Measurements from ENCODE around the gene KCNH1. TPM values are rescaled to one million over a fixed set of nuclear protein-coding genes. Genes with fewer than 3 reads are reported as not detected.

The KCNH1 gene
- total RNA-seq, 1 experiment from 2014 or later, result not detected

- DNase-seq (ENCODE audit: low spot score), result no peak
These were observed 481.5 kb downstream of the KCNH1 start for GRCh38 chr1:210652329-210652954.

- DNase-seq (ENCODE audit: low spot score), result no peak
These were observed 483.5 kb downstream of the KCNH1 start for GRCh38 chr1:210650403-210650802.

- DNase-seq (ENCODE audit: low spot score), result no peak
These were observed 485.2 kb downstream of the KCNH1 start for GRCh38 chr1:210648588-210649269.

GRCh38 chr1:210647406-210648333 is 486.3 kb downstream of the KCNH1 start:
- DNase-seq (ENCODE audit: low spot score), result no peak

GRCh38 chr1:210646258-210646616 is 487.7 kb downstream of the KCNH1 start:
- no peak for DNase-seq (ENCODE audit: low spot score)

- no peak for DNase-seq (ENCODE audit: low spot score)
These were observed 488.2 kb downstream of the KCNH1 start for GRCh38 chr1:210645582-210646257.

- DNase-seq (ENCODE audit: low spot score), result no peak
These were observed 492.4 kb downstream of the KCNH1 start for GRCh38 chr1:210641582-210641981.

GRCh38 chr1:210635108-210635507 is 498.8 kb downstream of the KCNH1 start:
- no peak for DNase-seq (ENCODE audit: low spot score)

GRCh38 chr1:210633636-210634035 is 500.3 kb downstream of the KCNH1 start:
- no peak for DNase-seq (ENCODE audit: low spot score)

GRCh38 chr1:210633140-210633539 is 500.8 kb downstream of the KCNH1 start:
- DNase-seq (ENCODE audit: low spot score), result no peak

GRCh38 chr1:210631399-210631798 is 502.5 kb downstream of the KCNH1 start:
- no peak for DNase-seq (ENCODE audit: low spot score)

GRCh38 chr1:210629276-210629675 is 504.7 kb downstream of the KCNH1 start:
- no peak for DNase-seq (ENCODE audit: low spot score)

- DNase-seq (ENCODE audit: low spot score), result no peak
These were observed 506.2 kb downstream of the KCNH1 start for GRCh38 chr1:210627755-210628154.

Other genes with a start within 250 kb of the KCNH1 start
- gene RCOR3, start 125.2 kb upstream of the KCNH1 start, total RNA-seq (2014; rRNA removed; shearing (Covaris generic)), result 6.4 and 10.3 TPM in 2 replicates
- gene TRAF5, start 192.7 kb upstream of the KCNH1 start, total RNA-seq (2014; rRNA removed; shearing (Covaris generic)), result 9.4 and 10.5 TPM in 2 replicates

Measured in HT-29 (cell line).